Endothelial cell of umbilical vein (primary cell): Measurements from ENCODE around the gene SCAPER. TPM values are rescaled to one million over a fixed set of nuclear protein-coding genes. Genes with fewer than 3 reads are reported as not detected.

ENCODE experiments used
- BruUV-seq: library from RNA; stranded (reverse); fragments of 400-500 nt; replicated peaks from 2 replicates; lab custom pipeline; 2021; lab: Mats Ljungman, UMichigan
- CTCF ChIA-PET: fragments of 300-600, 350-600 bp; sonication (Branson Sonifier 250); formaldehyde crosslinking; loops from one replicate; lab custom pipeline; 2021; ENCODE audit warnings: antibody characterized with exemption, inconsistent platforms; lab: Charles Lee
- POLR2A ChIA-PET: fragments of 300-600, 350-600 bp; sonication (Branson Sonifier 250); formaldehyde crosslinking; loops from one replicate; lab custom pipeline; 2021; ENCODE audit warnings: antibody characterized with exemption, inconsistent platforms; lab: Charles Lee
- DNase-seq: peaks from one replicate; pipeline ENCODE4 v3.0.0-alpha.2; 2011; ENCODE audit warnings: low read depth, low spot score
- FAIRE-seq: peaks from 2 replicates; lab custom pipeline; 2011; peaks lifted over from hg19 to GRCh38; lab: Jason Lieb, UNC
- H2AFZ ChIP-seq: 2 replicates; pipeline ENCODE4 v1.6.0; 2012; ENCODE audit warnings: low read depth, low read length, control low read depth, inconsistent platforms
- H3K27ac ChIP-seq: 2 replicates; pipeline ENCODE4 v1.5.1; 2011; ENCODE audit warnings: low read depth, mild to moderate bottlenecking, control low read depth, low read length, moderate library complexity; ENCODE audit not compliant: insufficient read depth
- H3K27me3 ChIP-seq, 2 experiments: 2 replicates each; pipeline versions ENCODE4 v1.6.0 to v1.6.1; 2011; ENCODE audit warnings: low read length in 2 of 2, mixed read lengths in 1 of 2; ENCODE audit not compliant: control insufficient read depth in 2 of 2, insufficient read depth in 2 of 2
- H3K36me3 ChIP-seq, 2 experiments: 2 replicates in 1 of 2; 3 replicates in 1 of 2; pipeline ENCODE4 v1.5.1; 2011; ENCODE audit warnings: low read length in 2 of 2, mild to moderate bottlenecking in 1 of 2, moderate library complexity in 1 of 2; ENCODE audit not compliant: control insufficient read depth in 2 of 2, insufficient read depth in 2 of 2; ENCODE audit errors: extremely low read depth in 1 of 2
- H3K4me1 ChIP-seq: 3 replicates; pipeline ENCODE4 v1.5.1; 2011; ENCODE audit warnings: mild to moderate bottlenecking, low read length; ENCODE audit not compliant: control insufficient read depth, insufficient read depth; ENCODE audit errors: extremely low read depth
- H3K4me2 ChIP-seq: 2 replicates; pipeline ENCODE4 v1.6.1; 2011; ENCODE audit warnings: low read length, control low read depth, mixed read lengths; ENCODE audit not compliant: insufficient read depth
- H3K4me3 ChIP-seq, 3 experiments: fragments of 200-600 bp in 1 of 3; sonication (generic), shearing (Covaris generic) in 1 of 3; replicated peaks in 1 of 3; 2 replicates each; pipeline ENCODE4 v1.5.1; 2011 to 2016; ENCODE audit warnings: control low read depth in 3 of 3, low read length in 3 of 3, mild to moderate bottlenecking in 2 of 3, inconsistent platforms in 1 of 3, low read depth in 1 of 3, moderate library complexity in 1 of 3; ENCODE audit not compliant: insufficient read depth in 1 of 3
- H3K79me2 ChIP-seq: 2 replicates; pipeline ENCODE4 v1.6.0; 2012; ENCODE audit warnings: low read length, inconsistent platforms; ENCODE audit not compliant: control insufficient read depth, insufficient read depth
- H3K9ac ChIP-seq: replicated peaks from 2 replicates; pipeline ENCODE3; 2011; ENCODE audit warnings: low read length, control low read depth; ENCODE audit not compliant: insufficient read depth; ENCODE audit errors: extremely low read depth
- H3K9me1 ChIP-seq: replicated peaks from 3 replicates; pipeline ENCODE4 v1.6.0; 2011; ENCODE audit warnings: mild to moderate bottlenecking, low read length; ENCODE audit not compliant: control insufficient read depth, insufficient read depth; ENCODE audit errors: extremely low read depth
- H3K9me3 ChIP-seq: replicated peaks from 2 replicates; pipeline ENCODE4 v1.5.1; 2012; ENCODE audit warnings: low read length, inconsistent platforms; ENCODE audit not compliant: control insufficient read depth, insufficient read depth
- H4K20me1 ChIP-seq: replicated peaks from 2 replicates; pipeline ENCODE3; 2011; ENCODE audit warnings: mild to moderate bottlenecking, low read length; ENCODE audit not compliant: control insufficient read depth, insufficient read depth; ENCODE audit errors: extremely low read depth
- EZH2 ChIP-seq: IDR thresholded peaks from 2 replicates; pipeline ENCODE4 v1.6.1; 2012; ENCODE audit warnings: borderline replicate concordance, low read depth, mild to moderate bottlenecking, moderate library complexity, low read length, inconsistent platforms; ENCODE audit not compliant: severe bottlenecking
- FOS ChIP-seq: IDR thresholded peaks from 2 replicates; pipeline ENCODE4 v1.6.1; 2011; ENCODE audit warnings: mild to moderate bottlenecking, low read length, moderate library complexity, borderline replicate concordance; ENCODE audit not compliant: insufficient read depth
- GATA2 ChIP-seq: IDR thresholded peaks from 2 replicates; pipeline ENCODE4 v1.7.0; 2011; ENCODE audit warnings: low read depth, mild to moderate bottlenecking, moderate library complexity, mixed read lengths, low read length; ENCODE audit not compliant: insufficient read length, insufficient read depth
- JUN ChIP-seq: IDR thresholded peaks from 2 replicates; pipeline ENCODE4 v1.6.1; 2011; ENCODE audit warnings: borderline replicate concordance, low read depth; ENCODE audit not compliant: insufficient read length, insufficient read depth
- MAX ChIP-seq: IDR thresholded peaks from 2 replicates; pipeline ENCODE4 v1.6.1; 2011; ENCODE audit not compliant: insufficient read depth, insufficient read length
- MYC ChIP-seq: IDR thresholded peaks from one replicate; pipeline ENCODE4 v1.6.1; 2011; ENCODE audit warnings: mild to moderate bottlenecking, low read depth, low read length
- POLR2A ChIP-seq: IDR thresholded peaks from 2 replicates; pipeline ENCODE4 v1.6.1; 2012; ENCODE audit warnings: low read depth, mild to moderate bottlenecking, control low read depth, low read length
- POLR2AphosphoS5 ChIP-seq: IDR thresholded peaks from 2 replicates; pipeline ENCODE4 v1.6.1; 2012; ENCODE audit warnings: low read depth, mild to moderate bottlenecking, control low read depth, low read length, moderate library complexity; ENCODE audit not compliant: insufficient read depth
- dilution Hi-C: fragments of 300-500 bp; cut with MboI; formaldehyde crosslinking; loops from one replicate; pipeline ENCODE4 v1.15.0; 2019; ENCODE audit warnings: low sequenced_read_pairs; ENCODE audit not compliant: extremely low pct_ligation_motif_present
- intact Hi-C: fragments of 100-400 bp; cut with micrococcal nuclease; formaldehyde crosslinking; loops from one replicate; pipeline ENCODE4 v1.10.0; 2022
- polyA plus RNA-seq, 4 experiments: library from polyadenylated mRNA; depleted of rRNA in 3 of 4; stranded (reverse) in 3 of 4; unstranded in 1 of 4; fragments of >200 nt; gene quantifications; 2 replicates each; pipeline versions ENCODE4 v1.2.1 to v1.2.3, GENCODE V29; 2011 to 2012; ENCODE audit warnings: missing spikeins in 1 of 4
- total RNA-seq: library from RNA; stranded (reverse); gene quantifications from 2 replicates; pipeline ENCODE4 v1.2.3, GENCODE V29; 2021
- TF ChIP-seq, protein P1 (sequence below), 2 donors: IDR thresholded peaks; 1 replicate in 1 of 2; 2 replicates in 1 of 2; pipeline ENCODE4 v1.5.1; 2011; ENCODE audit warnings: low read length in 2 of 2, mild to moderate bottlenecking in 2 of 2, moderate library complexity in 2 of 2, control low read depth in 1 of 2, inconsistent platforms in 1 of 2, low read depth in 1 of 2; ENCODE audit not compliant: insufficient read depth in 1 of 2; ENCODE audit errors: extremely low read depth in 1 of 2

The SCAPER gene
- total and polyA plus RNA-seq, 2 donors (not counting 3 experiments of a cell fraction or from before 2014, with no cell fraction given), result 2.7 to 12.7 TPM

- dilution Hi-C loops (no loop called here), intact Hi-C loops (no loop called here)
- no peak overlapping the region for H3K27ac ChIP-seq
- no peaks in the 10 kb centered on the region for H3K4me1 ChIP-seq
- no peaks in the 10 kb centered on the region for H3K9me3 ChIP-seq
- no peaks in the 10 kb centered on the region for H3K36me3 ChIP-seq
- TF ChIP-seq FOS (no peak), MAX (no peak), GATA2 (no peak), EZH2 (no peak), POLR2A (no peak), JUN (no peak), MYC (no peak), POLR2AphosphoS5 (no peak)
- TF ChIP-seq, protein P1, sequence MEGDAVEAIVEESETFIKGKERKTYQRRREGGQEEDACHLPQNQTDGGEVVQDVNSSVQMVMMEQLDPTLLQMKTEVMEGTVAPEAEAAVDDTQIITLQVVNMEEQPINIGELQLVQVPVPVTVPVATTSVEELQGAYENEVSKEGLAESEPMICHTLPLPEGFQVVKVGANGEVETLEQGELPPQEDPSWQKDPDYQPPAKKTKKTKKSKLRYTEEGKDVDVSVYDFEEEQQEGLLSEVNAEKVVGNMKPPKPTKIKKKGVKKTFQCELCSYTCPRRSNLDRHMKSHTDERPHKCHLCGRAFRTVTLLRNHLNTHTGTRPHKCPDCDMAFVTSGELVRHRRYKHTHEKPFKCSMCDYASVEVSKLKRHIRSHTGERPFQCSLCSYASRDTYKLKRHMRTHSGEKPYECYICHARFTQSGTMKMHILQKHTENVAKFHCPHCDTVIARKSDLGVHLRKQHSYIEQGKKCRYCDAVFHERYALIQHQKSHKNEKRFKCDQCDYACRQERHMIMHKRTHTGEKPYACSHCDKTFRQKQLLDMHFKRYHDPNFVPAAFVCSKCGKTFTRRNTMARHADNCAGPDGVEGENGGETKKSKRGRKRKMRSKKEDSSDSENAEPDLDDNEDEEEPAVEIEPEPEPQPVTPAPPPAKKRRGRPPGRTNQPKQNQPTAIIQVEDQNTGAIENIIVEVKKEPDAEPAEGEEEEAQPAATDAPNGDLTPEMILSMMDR (IDR thresholded peaks at IDR 0.05; ENCODE audit: extremely low read depth in 1 of 2, insufficient read depth in 1 of 2, low read depth in 1 of 2, low read length in 2 of 2), result no peak
- no peak for FAIRE-seq
- no peaks in the 10 kb centered on the region for H3K9me1 ChIP-seq
- no peak overlapping the region for H3K9ac ChIP-seq
- H3K4me2 ChIP-seq, result no peak overlapping the region
- no TSS peak for BruUV-seq
- CTCF ChIA-PET, result interaction anchor here (0.6 to 2.7 kb wide), 6 partner anchors 9 to 69 kb away, joined by 3 to 9 read pairs (median 6); no protein-coding TSS in a partner anchor
- no peak overlapping the region for H2AFZ ChIP-seq
- no peak for DNase-seq
- POLR2A ChIA-PET, result no interaction called here
- H4K20me1 ChIP-seq, result no peaks in the 10 kb centered on the region
- no peak overlapping the region for H3K4me3 ChIP-seq
- H3K79me2 ChIP-seq, result no peaks in the 10 kb centered on the region
- no peaks in the 10 kb centered on the region for H3K27me3 ChIP-seq
These were observed 49.6 kb upstream of the SCAPER start for GRCh38 chr15:76954744-76955143.
